CD4-positive, alpha-beta T cell treated with Interleukin-17A for 1 hour (primary cell): Measurements from ENCODE around the gene WFDC11.
"Not testable (repeated sequence)": the region's sequence is repeated elsewhere in the genome, so short reads cannot be mapped to it uniquely, and the experiment has no call there.

ENCODE experiments used
- DNase-seq: peaks from one replicate; pipeline ENCODE4 v3.0.0-alpha.2; 2020

WFDC11 gene

GRCh38 chr20:45670139-45670538, at the start of gene WFDC11:
Gene WFDC11 (minus strand): TSS chr20:45670239. CDS start chr20:45650600, 19,639 bp downstream.
- no peak for DNase-seq

- not testable (repeated sequence) for DNase-seq
These were observed 46.2 kb upstream of the WFDC11 start for GRCh38 chr20:45716141-45716688.

- DNase-seq: no peak
These were observed 35.1 kb upstream of the WFDC11 start, which contains the start of gene WFDC10B for GRCh38 chr20:45704969-45705637. Gene WFDC10B (minus strand): TSS chr20:45705019. CDS start chr20:45685992, 19,027 bp downstream.

GRCh38 chr20:45701873-45702272, 31.8 kb upstream of the WFDC11 start, which contains the start of gene WFDC13:
Gene WFDC13 (plus strand): TSS chr20:45702038. CDS start chr20:45702124, 86 bp downstream.
- DNase-seq: no peak

- no peak for DNase-seq
These were observed 31.1 kb upstream of the WFDC11 start for GRCh38 chr20:45701104-45701503.

GRCh38 chr20:45695496-45695895, 25.5 kb upstream of the WFDC11 start:
- DNase-seq: no peak

- DNase-seq: not testable (repeated sequence)
These were observed 23.3 kb upstream of the WFDC11 start for GRCh38 chr20:45693346-45693745.

- DNase-seq: no peak
These were observed 15.9 kb upstream of the WFDC11 start for GRCh38 chr20:45685896-45686295.

GRCh38 chr20:45679650-45680049, 9.6 kb upstream of the WFDC11 start:
- no peak for DNase-seq

GRCh38 chr20:45672765-45673164, 2.7 kb upstream of the WFDC11 start:
- no peak for DNase-seq

- not testable (repeated sequence) for DNase-seq
These were observed 13.0 kb downstream of the WFDC11 start for GRCh38 chr20:45657038-45657437.

GRCh38 chr20:45651726-45652125, 18.3 kb downstream of the WFDC11 start:
- not testable (repeated sequence) for DNase-seq

GRCh38 chr20:45649312-45649863, 20.7 kb downstream of the WFDC11 start:
- DNase-seq: no peak

GRCh38 chr20:45647441-45648050, 22.5 kb downstream of the WFDC11 start:
- no peak for DNase-seq

- DNase-seq: no peak
These were observed 23.2 kb downstream of the WFDC11 start for GRCh38 chr20:45646875-45647274.

GRCh38 chr20:45645869-45646268, 24.2 kb downstream of the WFDC11 start:
- DNase-seq: not testable (repeated sequence)

GRCh38 chr20:45641076-45641475, 29.0 kb downstream of the WFDC11 start:
- not testable (repeated sequence) for DNase-seq

GRCh38 chr20:45639687-45640086, 30.4 kb downstream of the WFDC11 start:
- DNase-seq: no peak

GRCh38 chr20:45636513-45636912, 33.5 kb downstream of the WFDC11 start:
- DNase-seq: no peak

- no peak for DNase-seq
These were observed 38.9 kb downstream of the WFDC11 start, which contains the start of gene WFDC9 for GRCh38 chr20:45631184-45631583. Gene WFDC9 (minus strand): TSS chr20:45631284. CDS start chr20:45610181, 21,103 bp downstream.

GRCh38 chr20:45630371-45630770, 39.7 kb downstream of the WFDC11 start:
- no peak for DNase-seq

- DNase-seq: peak; percentile 11
These were observed 40.4 kb downstream of the WFDC11 start, which contains the start of gene WFDC10A for GRCh38 chr20:45629496-45630100. Gene WFDC10A (plus strand): TSS chr20:45629739. CDS start chr20:45629814, 75 bp downstream.

GRCh38 chr20:45626540-45626939, 43.5 kb downstream of the WFDC11 start:
- DNase-seq: no peak
